Neural cell (in vitro differentiated cells): ENCODE measurements around the gene MGAT4B. TPM values are rescaled to one million over a fixed set of nuclear protein-coding genes. Genes with fewer than 3 reads are reported as not detected.

Experiments
- H2AFZ ChIP-seq: fragments of 200-600, 300-800 bp; sonication (generic), shearing (Covaris generic); 2 replicates; pipeline ENCODE4 v1.6.0; 2014; ENCODE audit warnings: low read depth, mild to moderate bottlenecking, antibody characterized with exemption, low read length, moderate library complexity
- H3F3A ChIP-seq: fragments of 200-600 bp; shearing (Covaris generic); 2 replicates; pipeline ENCODE4 v1.6.1; 2016; ENCODE audit warnings: mild to moderate bottlenecking, moderate library complexity, mixed read lengths, antibody characterized with exemption, low read length; ENCODE audit not compliant: insufficient read depth, poor library complexity, severe bottlenecking
- H3K27ac ChIP-seq: fragments of 200-600, 300-800 bp; sonication (generic), shearing (Covaris generic); 2 replicates; pipeline ENCODE4 v1.5.1; 2014; ENCODE audit warnings: mild to moderate bottlenecking, low read length, moderate library complexity
- H3K27me3 ChIP-seq: fragments of 300-800, 200-600 bp; sonication (generic), shearing (Covaris generic); 2 replicates; pipeline ENCODE4 v1.6.0; 2014; ENCODE audit warnings: mild to moderate bottlenecking, low read depth, low read length, moderate library complexity; ENCODE audit not compliant: insufficient read depth
- H3K36me3 ChIP-seq: fragments of 300-800, 200-600 bp; sonication (generic), shearing (Covaris generic); 2 replicates; pipeline ENCODE4 v1.5.1; 2014; ENCODE audit warnings: mild to moderate bottlenecking, antibody characterized with exemption, low read length, moderate library complexity; ENCODE audit not compliant: insufficient read depth
- H3K4me2 ChIP-seq: fragments of 300-800, 200-600 bp; sonication (generic), shearing (Covaris generic); 2 replicates; pipeline ENCODE4 v1.6.0; 2014; ENCODE audit warnings: mild to moderate bottlenecking, low read length
- H3K4me3 ChIP-seq: fragments of 300-800, 200-600 bp; sonication (generic), shearing (Covaris generic); 2 replicates; pipeline ENCODE4 v1.5.1; 2014; ENCODE audit warnings: mild to moderate bottlenecking, low read length, moderate library complexity
- H3K79me2 ChIP-seq: fragments of 200-600 bp; shearing (Covaris generic); replicated peaks from 2 replicates; pipeline ENCODE4 v1.6.0; 2014; ENCODE audit warnings: mild to moderate bottlenecking, low read length, moderate library complexity; ENCODE audit not compliant: insufficient read depth
- H3K9ac ChIP-seq: fragments of 300-800, 200-600 bp; sonication (generic), shearing (Covaris generic); 2 replicates; pipeline ENCODE4 v1.6.1; 2016; ENCODE audit warnings: mild to moderate bottlenecking, low read length, mixed read lengths
- H3K9me2 ChIP-seq: fragments of 200-600 bp; shearing (Covaris generic); 2 replicates; pipeline ENCODE4 v1.6.1; 2016; ENCODE audit warnings: mild to moderate bottlenecking, low read length, mixed read lengths; ENCODE audit not compliant: insufficient read depth
- H3K9me3 ChIP-seq: fragments of 200-600, 300-800 bp; sonication (generic), shearing (Covaris generic); 2 replicates; pipeline ENCODE4 v1.6.1; 2016; ENCODE audit warnings: mild to moderate bottlenecking, mixed run types, low read length, moderate library complexity, mixed read lengths
- H4K20me1 ChIP-seq: fragments of 200-600 bp; shearing (Covaris generic); 2 replicates; pipeline ENCODE4 v1.6.1; 2016; ENCODE audit warnings: mild to moderate bottlenecking, mixed run types; ENCODE audit not compliant: insufficient read depth
- CTCF ChIP-seq: fragments of 450-650 bp; IDR thresholded peaks from 2 replicates; pipeline ENCODE4 v1.5.1; 2014; ENCODE audit warnings: antibody characterized with exemption, mild to moderate bottlenecking, moderate library complexity; ENCODE audit not compliant: poor library complexity, severe bottlenecking
- EP300 ChIP-seq: fragments of 450-650 bp; conservative IDR thresholded peaks from 2 replicates; pipeline ENCODE4 v1.6.1; 2014; ENCODE audit warnings: antibody characterized with exemption, mild to moderate bottlenecking, moderate library complexity; ENCODE audit not compliant: poor library complexity, severe bottlenecking
- EZH2 ChIP-seq: fragments of 200-600, 300-800 bp; shearing (Covaris generic), sonication (generic); IDR thresholded peaks from 2 replicates; pipeline ENCODE4 v1.6.1; 2014; ENCODE audit warnings: antibody characterized with exemption, low read length, borderline replicate concordance, mild to moderate bottlenecking; ENCODE audit not compliant: insufficient read depth, poor library complexity, severe bottlenecking
- MXI1 ChIP-seq: fragments of 450-650 bp; conservative IDR thresholded peaks from 2 replicates; pipeline ENCODE4 v1.6.1; 2014; ENCODE audit warnings: antibody characterized with exemption, mild to moderate bottlenecking; ENCODE audit not compliant: poor library complexity, severe bottlenecking
- POLR2AphosphoS5 ChIP-seq: IDR thresholded peaks from 2 replicates; pipeline ENCODE4 v1.6.1; 2012
- RAD21 ChIP-seq: fragments of 450-650 bp; conservative IDR thresholded peaks from 2 replicates; pipeline ENCODE4 v1.6.1; 2014; ENCODE audit warnings: antibody characterized with exemption, mild to moderate bottlenecking, moderate library complexity
- REST ChIP-seq: IDR thresholded peaks from 2 replicates; pipeline ENCODE4 v1.6.1; 2012; ENCODE audit warnings: borderline replicate concordance
- SMC3 ChIP-seq: fragments of 450-650 bp; conservative IDR thresholded peaks from 2 replicates; pipeline ENCODE4 v1.6.1; 2014; ENCODE audit warnings: antibody characterized with exemption, mild to moderate bottlenecking, moderate library complexity; ENCODE audit not compliant: poor library complexity
- TAF1 ChIP-seq: IDR thresholded peaks from 2 replicates; pipeline ENCODE4 v1.6.1; 2012; ENCODE audit warnings: low read depth
- polyA plus RNA-seq: library from polyadenylated mRNA; depleted of rRNA; stranded (reverse); fragments of >200 nt; gene quantifications from 2 replicates; pipeline ENCODE4 v1.2.3, GENCODE V29; 2014

Gene MGAT4B
- polyA plus RNA-seq, 1 donor from 2014 or later = 70.6 TPM

GRCh38 chr5:179783128-179783527, 23.5 kb downstream of the MGAT4B start:
- no peak for TF ChIP-seq CTCF
- no peak for TF ChIP-seq MXI1
- no peak for TF ChIP-seq REST
- no peak for TF ChIP-seq POLR2AphosphoS5
- TF ChIP-seq EZH2 = no peak
- TF ChIP-seq RAD21 = no peak
- no peak for TF ChIP-seq SMC3
- no peak for TF ChIP-seq TAF1
- no peak for TF ChIP-seq EP300
- Histone ChIP-seq H3K4me2 (no peak overlapping the region), H3K36me3 (no peaks in the 10 kb centered on the region)

GRCh38 chr5:179781846-179782245, 24.8 kb downstream of the MGAT4B start:
- H3K9me3 ChIP-seq = no peaks in the 10 kb centered on the region
- no peaks in the 10 kb centered on the region for H3K9me2 ChIP-seq
- H3K9ac ChIP-seq = no peak overlapping the region
- no peaks in the 10 kb centered on the region for H3K79me2 ChIP-seq
- H3K4me3 ChIP-seq = no peak overlapping the region
- no peak overlapping the region for H3K4me2 ChIP-seq
- no peaks in the 10 kb centered on the region for H3K27me3 ChIP-seq
- H3K27ac ChIP-seq = no peak overlapping the region
- H3F3A ChIP-seq = no peaks in the 10 kb centered on the region
- no peak overlapping the region for H2AFZ ChIP-seq
- no peaks in the 10 kb centered on the region for H3K36me3 ChIP-seq
- TF ChIP-seq CTCF (no peak), EZH2 (no peak), EP300 (no peak), TAF1 (no peak), POLR2AphosphoS5 (no peak)
- no peaks in the 10 kb centered on the region for H4K20me1 ChIP-seq

More at GRCh38 chr5:179783128-179783527, 23.5 kb downstream of the MGAT4B start:
- H3K9ac ChIP-seq = no peak overlapping the region
- no peak overlapping the region for H3K27ac ChIP-seq
- H3K4me3 ChIP-seq = no peak overlapping the region
- no peaks in the 10 kb centered on the region for H3K9me2 ChIP-seq
- H3K27me3 ChIP-seq = no peaks in the 10 kb centered on the region
- no peaks in the 10 kb centered on the region for H3K9me3 ChIP-seq
- no peaks in the 10 kb centered on the region for H3F3A ChIP-seq
- H3K79me2 ChIP-seq = no peaks in the 10 kb centered on the region
- H2AFZ ChIP-seq = no peak overlapping the region
- H4K20me1 ChIP-seq = no peaks in the 10 kb centered on the region
